ENCODE measurements around the gene PIBF1.
A peak's percentile ranks its signal among the peaks of the same experiment; 100 is the strongest.
"Not testable (repeated sequence)": the region's sequence is repeated elsewhere in the genome, so short reads cannot be mapped to it uniquely, and the experiment has no call there.

Gene PIBF1

GRCh38 chr13:72781451-72782439 lies at the start of gene PIBF1, which contains the start of gene DIS3:
TSS of gene PIBF1 (plus strand) at chr13:72782133. CDS start at chr13:72783470, 1,337 bp downstream.
TSS of gene DIS3 (minus strand) at chr13:72781900. CDS start at chr13:72781832, 68 bp downstream.
- TF ChIP-seq GATA1 (IDR thresholded peaks at IDR 0.05; ENCODE audit: low read depth, low read length) (no peak), POLR2A (IDR thresholded peaks at IDR 0.05; ENCODE audit: low read length) (peak; percentile 91)
- DNase-seq: peak; percentile 97 to 98

- TF ChIP-seq GATA1 (IDR thresholded peaks at IDR 0.05; ENCODE audit: low read depth, low read length): no peak
- no peak for TF ChIP-seq POLR2A (IDR thresholded peaks at IDR 0.05; ENCODE audit: low read length)
- DNase-seq: no peak
These were observed 44.9 kb upstream of the PIBF1 start for GRCh38 chr13:72737033-72737432.

- TF ChIP-seq POLR2A (IDR thresholded peaks at IDR 0.05; ENCODE audit: low read length) (no peak), GATA1 (IDR thresholded peaks at IDR 0.05; ENCODE audit: low read depth, low read length) (no peak)
These were observed 41.9 kb upstream of the PIBF1 start for GRCh38 chr13:72740015-72740414.

GRCh38 chr13:72745260-72745659 lies 36.7 kb upstream of the PIBF1 start:
- no peak for TF ChIP-seq POLR2A (IDR thresholded peaks at IDR 0.05; ENCODE audit: low read length)
- TF ChIP-seq GATA1 (IDR thresholded peaks at IDR 0.05; ENCODE audit: low read depth, low read length): no peak
- DNase-seq: no peak

More at GRCh38 chr13:72740015-72740414, 41.9 kb upstream of the PIBF1 start:
- DNase-seq: no peak

- DNase-seq: no peak
- no peak for TF ChIP-seq POLR2A (IDR thresholded peaks at IDR 0.05; ENCODE audit: low read length)
- TF ChIP-seq GATA1 (IDR thresholded peaks at IDR 0.05; ENCODE audit: low read depth, low read length): no peak
These were observed 30.7 kb upstream of the PIBF1 start for GRCh38 chr13:72751220-72751619.

- no peak for DNase-seq
- TF ChIP-seq POLR2A (IDR thresholded peaks at IDR 0.05; ENCODE audit: low read length): no peak
- TF ChIP-seq GATA1 (IDR thresholded peaks at IDR 0.05; ENCODE audit: low read depth, low read length): no peak
These were observed 27.8 kb upstream of the PIBF1 start for GRCh38 chr13:72754111-72754510.

- TF ChIP-seq POLR2A (IDR thresholded peaks at IDR 0.05; ENCODE audit: low read length): no peak
- no peak for TF ChIP-seq GATA1 (IDR thresholded peaks at IDR 0.05; ENCODE audit: low read depth, low read length)
- DNase-seq: no peak
These were observed 24.0 kb upstream of the PIBF1 start for GRCh38 chr13:72757792-72758535.

- DNase-seq: no peak
- no peak for TF ChIP-seq GATA1 (IDR thresholded peaks at IDR 0.05; ENCODE audit: low read depth, low read length)
- no peak for TF ChIP-seq POLR2A (IDR thresholded peaks at IDR 0.05; ENCODE audit: low read length)
These were observed 21.7 kb upstream of the PIBF1 start for GRCh38 chr13:72760189-72760588.

GRCh38 chr13:72763411-72763810 lies 18.5 kb upstream of the PIBF1 start:
- DNase-seq: no peak
- no peak for TF ChIP-seq GATA1 (IDR thresholded peaks at IDR 0.05; ENCODE audit: low read depth, low read length)
- no peak for TF ChIP-seq POLR2A (IDR thresholded peaks at IDR 0.05; ENCODE audit: low read length)

- DNase-seq: no peak
- TF ChIP-seq GATA1 (IDR thresholded peaks at IDR 0.05; ENCODE audit: low read depth, low read length) (no peak), POLR2A (IDR thresholded peaks at IDR 0.05; ENCODE audit: low read length) (no peak)
These were observed 7.9 kb upstream of the PIBF1 start for GRCh38 chr13:72774019-72774418.

- TF ChIP-seq POLR2A (IDR thresholded peaks at IDR 0.05; ENCODE audit: low read length) (no peak), GATA1 (IDR thresholded peaks at IDR 0.05; ENCODE audit: low read depth, low read length) (no peak)
- peak; percentile 36 to 39 for DNase-seq
These were observed 784 bp downstream of the PIBF1 start for GRCh38 chr13:72782717-72783116.

GRCh38 chr13:72784679-72785078 lies 2.7 kb downstream of the PIBF1 start:
- not testable (repeated sequence) for DNase-seq

GRCh38 chr13:72788831-72789230 lies 6.9 kb downstream of the PIBF1 start:
- no peak for TF ChIP-seq GATA1 (IDR thresholded peaks at IDR 0.05; ENCODE audit: low read depth, low read length)
- no peak for TF ChIP-seq POLR2A (IDR thresholded peaks at IDR 0.05; ENCODE audit: low read length)
- no peak for DNase-seq

- no peak for DNase-seq
- TF ChIP-seq POLR2A (IDR thresholded peaks at IDR 0.05; ENCODE audit: low read length): no peak
- no peak for TF ChIP-seq GATA1 (IDR thresholded peaks at IDR 0.05; ENCODE audit: low read depth, low read length)
These were observed 10.7 kb downstream of the PIBF1 start for GRCh38 chr13:72792640-72793039.
